ENCODE data around the gene EXOC6B.

The EXOC6B gene

GRCh38 chr2:72824224-72824842 lies 1.5 kb downstream of the EXOC6B start:
- peaks cover 12% of the 10 kb centered on the region for H3K4me1 ChIP-seq (ENCODE audit: insufficient read depth, low read length, poor library complexity, severe bottlenecking)
- no peaks in the 10 kb centered on the region for H3K79me2 ChIP-seq (ENCODE audit: insufficient read depth, low read length)
- H3K4me3 ChIP-seq (ENCODE audit: low read length, poor library complexity, severe bottlenecking): peak overlapping the region; percentile 77
- H3K9me2 ChIP-seq (replicated peaks; ENCODE audit: low read depth, low read length): no peaks in the 10 kb centered on the region
- no peak overlapping the region for H3K9ac ChIP-seq (ENCODE audit: low read depth, low read length, poor library complexity, severe bottlenecking)
- H3K36me3 ChIP-seq (ENCODE audit: insufficient read depth, low read length): no peaks in the 10 kb centered on the region
- TF ChIP-seq CTCF (conservative IDR thresholded peaks at IDR 0.05; ENCODE audit: low read length) (no peak), EZH2phosphoT487 (IDR thresholded peaks at IDR 0.05; ENCODE audit: borderline replicate concordance) (no peak)
- H4K20me1 ChIP-seq (ENCODE audit: insufficient read depth, low read length, poor library complexity, severe bottlenecking): peaks cover 4% of the 10 kb centered on the region
- no peaks in the 10 kb centered on the region for H3K27me3 ChIP-seq (ENCODE audit: insufficient read depth, low read length, poor library complexity, severe bottlenecking)
- no peaks in the 10 kb centered on the region for H3K9me3 ChIP-seq (ENCODE audit: insufficient read depth, low read depth, low read length)
- no peak overlapping the region for H2AFZ ChIP-seq (ENCODE audit: low read length)
- no peaks in the 10 kb centered on the region for H3F3A ChIP-seq (ENCODE audit: low read depth)
- peak overlapping the region; percentile 71 for H3K4me2 ChIP-seq (ENCODE audit: low read depth, low read length, poor library complexity, severe bottlenecking)

GRCh38 chr2:72822794-72823193 lies 3.0 kb downstream of the EXOC6B start:
- Histone ChIP-seq H3K9me2 (replicated peaks; ENCODE audit: low read depth, low read length) (no peaks in the 10 kb centered on the region), H3K4me1 (ENCODE audit: insufficient read depth, low read length, poor library complexity, severe bottlenecking) (peaks cover 12% of the 10 kb centered on the region), H4K20me1 (ENCODE audit: insufficient read depth, low read length, poor library complexity, severe bottlenecking) (peaks cover 4% of the 10 kb centered on the region), H3F3A (ENCODE audit: low read depth) (no peaks in the 10 kb centered on the region), H3K79me2 (ENCODE audit: insufficient read depth, low read length) (no peaks in the 10 kb centered on the region), H3K4me3 (ENCODE audit: low read length, poor library complexity, severe bottlenecking) (no peak overlapping the region), H3K36me3 (ENCODE audit: insufficient read depth, low read length) (no peaks in the 10 kb centered on the region), H3K4me2 (ENCODE audit: low read depth, low read length, poor library complexity, severe bottlenecking) (peak overlapping the region; percentile 25), H3K9me3 (ENCODE audit: insufficient read depth, low read depth, low read length) (no peaks in the 10 kb centered on the region), H3K9ac (ENCODE audit: low read depth, low read length, poor library complexity, severe bottlenecking) (no peak overlapping the region), H3K27me3 (ENCODE audit: insufficient read depth, low read length, poor library complexity, severe bottlenecking) (no peaks in the 10 kb centered on the region), H2AFZ (ENCODE audit: low read length) (no peak overlapping the region)
- TF ChIP-seq EZH2phosphoT487 (IDR thresholded peaks at IDR 0.05; ENCODE audit: borderline replicate concordance) (no peak), CTCF (conservative IDR thresholded peaks at IDR 0.05; ENCODE audit: low read length) (no peak)

DNA sequence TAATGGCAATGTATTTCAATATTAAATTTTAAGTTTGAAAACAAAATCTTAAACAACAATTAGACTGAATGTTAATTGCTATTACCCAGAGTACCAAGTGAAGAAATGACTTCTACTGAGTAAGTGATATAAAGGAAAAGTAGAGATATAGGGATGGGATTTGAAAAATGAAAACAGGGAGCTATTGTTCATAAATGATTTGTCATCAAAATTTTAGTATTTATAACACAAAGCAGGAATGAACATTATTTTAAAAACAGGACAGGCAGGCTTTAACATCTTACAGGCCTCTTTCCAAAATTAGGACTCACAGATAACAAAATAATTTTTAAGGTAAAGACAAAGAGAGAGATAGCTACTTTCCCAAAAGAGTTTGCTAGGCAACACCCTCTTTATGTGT lies 3.9 kb downstream of the EXOC6B start:
- Histone ChIP-seq H3F3A (ENCODE audit: low read depth) (no peaks in the 10 kb centered on the region), H3K9me3 (ENCODE audit: insufficient read depth, low read depth, low read length) (no peaks in the 10 kb centered on the region), H3K4me2 (ENCODE audit: low read depth, low read length, poor library complexity, severe bottlenecking) (peak overlapping the region; percentile 25), H3K4me3 (ENCODE audit: low read length, poor library complexity, severe bottlenecking) (no peak overlapping the region), H3K79me2 (ENCODE audit: insufficient read depth, low read length) (no peaks in the 10 kb centered on the region), H3K9me2 (replicated peaks; ENCODE audit: low read depth, low read length) (no peaks in the 10 kb centered on the region), H2AFZ (ENCODE audit: low read length) (no peak overlapping the region), H3K27me3 (ENCODE audit: insufficient read depth, low read length, poor library complexity, severe bottlenecking) (no peaks in the 10 kb centered on the region), H4K20me1 (ENCODE audit: insufficient read depth, low read length, poor library complexity, severe bottlenecking) (peaks cover 4% of the 10 kb centered on the region), H3K9ac (ENCODE audit: low read depth, low read length, poor library complexity, severe bottlenecking) (no peak overlapping the region), H3K36me3 (ENCODE audit: insufficient read depth, low read length) (no peaks in the 10 kb centered on the region), H3K4me1 (ENCODE audit: insufficient read depth, low read length, poor library complexity, severe bottlenecking) (peaks cover 12% of the 10 kb centered on the region)
- TF ChIP-seq EZH2phosphoT487 (IDR thresholded peaks at IDR 0.05; ENCODE audit: borderline replicate concordance): no peak
- no peak for TF ChIP-seq CTCF (conservative IDR thresholded peaks at IDR 0.05; ENCODE audit: low read length)
